ENCODE results near the gene JADE1. TPM values are rescaled to one million over a fixed set of nuclear protein-coding genes. Genes with fewer than 3 reads are reported as not detected.

The JADE1 gene
- total and polyA plus RNA-seq, 2 of the 13 experiments (the other 11 are each of a cell fraction or from before 2014, with no cell fraction given) = 5.4 to 19.3 TPM

GRCh38 chr4:128810871-128811570, 1.5 kb downstream of the JADE1 start (continued):
- TF ChIP-seq ZNF691 (CRISPR knock-in tag; IDR thresholded peaks at IDR 0.05; ENCODE audit: borderline replicate concordance, low read depth) (peak; percentile 27; the same call in 1 of the 2 replicates), TCF7L2 (IDR thresholded peaks at IDR 0.05; ENCODE audit: low read depth, low read length) (no peak), NR2C2 (CRISPR knock-in tag; IDR thresholded peaks at IDR 0.05; ENCODE audit: borderline replicate concordance) (0 out of 2 replicates have a peak, but pooled peaks have one; percentile 35), PHF5A (CRISPR knock-in tag; IDR thresholded peaks at IDR 0.05; ENCODE audit: low read depth, unreplicated experiment) (no peak), SIX4 (CRISPR knock-in tag; IDR thresholded peaks at IDR 0.05) (peak; percentile 98), ZBTB10 (CRISPR knock-in tag; IDR thresholded peaks at IDR 0.05; ENCODE audit: borderline replicate concordance) (no peak), KLF12 (CRISPR knock-in tag; IDR thresholded peaks at IDR 0.05; ENCODE audit: borderline replicate concordance) (0 out of 2 replicates have a peak, but pooled peaks have one; percentile 40), ZNF253 (CRISPR knock-in tag; IDR thresholded peaks at IDR 0.05; ENCODE audit: borderline replicate concordance) (no peak), MIER2 (CRISPR knock-in tag; IDR thresholded peaks at IDR 0.05) (no peak), MAFF (IDR thresholded peaks at IDR 0.05; ENCODE audit: low read depth, low read length) (no peak), ARID4A (CRISPR knock-in tag; IDR thresholded peaks at IDR 0.05; ENCODE audit: borderline replicate concordance) (peak; percentile 77), PPARG (CRISPR knock-in tag; conservative IDR thresholded peaks at IDR 0.05) (0 out of 2 replicates have a peak, but pooled peaks have one; percentile 37), AGO1 (IDR thresholded peaks at IDR 0.05; ENCODE audit: low read depth, low read length, poor library complexity, severe bottlenecking) (no peak), ATF6 (CRISPR knock-in tag; conservative IDR thresholded peaks at IDR 0.05) (no peak; the same call in 1 of the 2 replicates), GABPB1 (CRISPR knock-in tag; IDR thresholded peaks at IDR 0.05) (peak; percentile 82), ZNF367 (CRISPR knock-in tag; IDR thresholded peaks at IDR 0.05; ENCODE audit: borderline replicate concordance) (0 out of 2 replicates have a peak, but pooled peaks have one; percentile 66), HNRNPLL (IDR thresholded peaks at IDR 0.05; ENCODE audit: low read depth, low read length, poor library complexity, severe bottlenecking) (peak; percentile 89), ZNF556 (CRISPR knock-in tag; IDR thresholded peaks at IDR 0.05; ENCODE audit: borderline replicate concordance) (no peak), ZNF850 (CRISPR knock-in tag; conservative IDR thresholded peaks at IDR 0.05) (no peak)
